ENCODE results near the gene DMGDH. TPM values are rescaled to one million over a fixed set of nuclear protein-coding genes. Genes with fewer than 3 reads are reported as not detected.

The DMGDH gene
- total RNA-seq, 1 experiment from 2014 or later = not detected

GRCh38 chr5:78997090-78997489, 72.4 kb downstream of the DMGDH start:
- H3K9me3 Mint-ChIP-seq = peaks cover 3% of the 10 kb centered on the region in 2 experiments; a peak in 2 of 5 replicates
- Histone ChIP-seq H3K56ac (ENCODE audit: insufficient read length, low read depth, low read length) (no peak overlapping the region), H3K79me2 (ENCODE audit: insufficient read depth, low read length) (no peaks in the 10 kb centered on the region), H3K4me2 (ENCODE audit: insufficient read depth, insufficient read length, low read length) (no peak overlapping the region), H3K27me3 (ENCODE audit: insufficient read depth, low read length) (no peaks in the 10 kb centered on the region), H2BK20ac (ENCODE audit: low read depth, low read length, poor library complexity, severe bottlenecking) (no peak overlapping the region), H3K9me3 (ENCODE audit: control insufficient read depth, low read depth, low read length) (no peaks in the 10 kb centered on the region), H3T11ph (ENCODE audit: low read length) (no peak overlapping the region), H4K5ac (ENCODE audit: insufficient read length, low read depth, low read length) (no peak overlapping the region), H2BK120ac (ENCODE audit: low read depth, low read length, poor library complexity, severe bottlenecking) (no peak overlapping the region), H2BK15ac (ENCODE audit: low read depth, low read length) (no peak overlapping the region), H2AK5ac (ENCODE audit: insufficient read length, low read length) (no peak overlapping the region), H2AFZ (ENCODE audit: low read length) (no peak overlapping the region), H2BK12ac (ENCODE audit: insufficient read length, low read depth, low read length) (no peak overlapping the region), H3K4me1 (ENCODE audit: insufficient read depth, low read length) (no peaks in the 10 kb centered on the region), H3K23ac (ENCODE audit: insufficient read length, low read depth, low read length) (no peak overlapping the region), H2BK5ac (ENCODE audit: insufficient read length, low read length) (no peak overlapping the region), H3K79me1 (ENCODE audit: insufficient read depth, low read depth, low read length, poor library complexity, severe bottlenecking) (no peaks in the 10 kb centered on the region), H4K8ac (replicated peaks; ENCODE audit: insufficient read length, low read depth, low read length) (no peak overlapping the region), H3K18ac (ENCODE audit: insufficient read length, low read depth, low read length) (no peak overlapping the region), H3K27ac (ENCODE audit: insufficient read length, low read depth, low read length) (no peak overlapping the region), H3K4ac (ENCODE audit: low read depth, low read length) (no peak overlapping the region), H4K91ac (ENCODE audit: insufficient read length, low read depth, low read length) (no peak overlapping the region), H3K9ac (ENCODE audit: extremely low read depth, insufficient read length, low read length) (no peak overlapping the region), H3K14ac (ENCODE audit: insufficient read depth, low read length) (no peak overlapping the region), H4K20me1 (ENCODE audit: control insufficient read depth, insufficient read depth, insufficient read length) (no peaks in the 10 kb centered on the region), H3K23me2 (ENCODE audit: insufficient read length, low read depth, low read length, poor library complexity, severe bottlenecking) (no peaks in the 10 kb centered on the region)
- no CpG with 5 or more reads among the region's 2 CpGs for WGBS (ENCODE audit: extremely low coverage, insufficient read length, low lambda C conversion rate)
- no peak overlapping the region for H3K4me3 Mint-ChIP-seq
- no peaks in the 10 kb centered on the region for H3K27me3 Mint-ChIP-seq (ENCODE audit: low read depth)
- peaks cover 0 to 7% (median 0%) of the 10 kb centered on the region in 3 experiments; a peak in 3 of 7 replicates for H3K36me3 Mint-ChIP-seq (ENCODE audit: insufficient read depth in 1 of 3, low read depth in 3 of 3)
- no peak for TF ChIP-seq CTCF (conservative IDR thresholded peaks at IDR 0.05)
- DNase-seq = no peak
- H3K27ac Mint-ChIP-seq = no peak overlapping the region
- H3K4me1 Mint-ChIP-seq = no peaks in the 10 kb centered on the region

All from H9 (cell line).